Activated T-cell treated with anti-CD3 and anti-CD28 coated beads, Interleukin-2, amount 50 U/mL, for 1 hour (primary cell): ENCODE results near the gene PPP2R5E.

Source experiments
- DNase-seq: peaks from one replicate; pipeline ENCODE4 v3.0.0-alpha.2; 2020

The PPP2R5E gene

GRCh38 chr14:63468294-63468693, 74.9 kb downstream of the PPP2R5E start:
- no peak for DNase-seq

- no peak for DNase-seq
Observed at GRCh38 chr14:63467440-63468072, 75.6 kb downstream of the PPP2R5E start.

GRCh38 chr14:63465347-63465746, 77.8 kb downstream of the PPP2R5E start:
- DNase-seq: no peak

GRCh38 chr14:63460680-63461369, 82.4 kb downstream of the PPP2R5E start:
- no peak for DNase-seq

GRCh38 chr14:63459738-63460137, 83.4 kb downstream of the PPP2R5E start:
- no peak for DNase-seq

GRCh38 chr14:63457498-63457897, 85.7 kb downstream of the PPP2R5E start:
- no peak for DNase-seq

- no peak for DNase-seq
Observed at GRCh38 chr14:63454863-63455622, 88.1 kb downstream of the PPP2R5E start.

GRCh38 chr14:63454436-63454835, 88.7 kb downstream of the PPP2R5E start:
- DNase-seq: no peak

GRCh38 chr14:63453443-63453936, 89.7 kb downstream of the PPP2R5E start:
- no peak for DNase-seq

GRCh38 chr14:63452796-63453195, 90.4 kb downstream of the PPP2R5E start:
- DNase-seq: no peak

- no peak for DNase-seq
Observed at GRCh38 chr14:63448841-63449240, 94.3 kb downstream of the PPP2R5E start.

- no peak for DNase-seq
Observed at GRCh38 chr14:63444588-63444987, 98.6 kb downstream of the PPP2R5E start.

GRCh38 chr14:63443988-63444387, 99.2 kb downstream of the PPP2R5E start:
- no peak for DNase-seq

- DNase-seq: no peak
Observed at GRCh38 chr14:63443361-63443760, 99.8 kb downstream of the PPP2R5E start.

- DNase-seq: no peak
Observed at GRCh38 chr14:63438065-63438757, 105.0 kb downstream of the PPP2R5E start.

- no peak for DNase-seq
Observed at GRCh38 chr14:63436286-63437098, 106.7 kb downstream of the PPP2R5E start.

- DNase-seq: no peak
Observed at GRCh38 chr14:63435838-63436237, 107.3 kb downstream of the PPP2R5E start.

- no peak for DNase-seq
Observed at GRCh38 chr14:63435204-63435603, 108.0 kb downstream of the PPP2R5E start.

- no peak for DNase-seq
Observed at GRCh38 chr14:63432888-63433552, 110.2 kb downstream of the PPP2R5E start.

- no peak for DNase-seq
Observed at GRCh38 chr14:63432228-63432627, 110.9 kb downstream of the PPP2R5E start.

GRCh38 chr14:63431466-63431865, 111.7 kb downstream of the PPP2R5E start:
- DNase-seq: no peak

GRCh38 chr14:63428486-63428885, 114.7 kb downstream of the PPP2R5E start:
- DNase-seq: no peak
